Suprapubic skin (tissue), 4 donors: Measurements from ENCODE around the gene TMEM74B. TPM values are rescaled to one million over a fixed set of nuclear protein-coding genes. Genes with fewer than 3 reads are reported as not detected.

Source experiments
- DNase-seq, 2 donors: peaks; one replicate each; pipeline ENCODE4 v3.0.0-alpha.2; 2019; ENCODE audit warnings: low spot score in 2 of 2
- H3K27ac ChIP-seq: fragments of 200-600 bp; sonication (generic); one replicate; pipeline ENCODE4 v1.5.1; 2019
- H3K27me3 ChIP-seq: fragments of 200-600 bp; sonication (generic); one replicate; pipeline ENCODE4 v1.5.1; 2019
- H3K36me3 ChIP-seq: fragments of 200-600 bp; sonication (generic); one replicate; pipeline ENCODE4 v1.5.1; 2019
- H3K4me1 ChIP-seq: fragments of 200-600 bp; sonication (generic); one replicate; pipeline ENCODE4 v1.5.1; 2019
- H3K4me3 ChIP-seq: fragments of 200-600 bp; sonication (generic); one replicate; pipeline ENCODE4 v1.5.1; 2019; ENCODE audit warnings: mild to moderate bottlenecking
- H3K9me3 ChIP-seq: fragments of 200-600 bp; sonication (generic); one replicate; pipeline ENCODE4 v1.5.1; 2019
- CTCF ChIP-seq, 2 donors: fragments of 200-600 bp in 1 of 2; fragments of 450-650 bp in 1 of 2; sonication (generic) in 1 of 2; IDR thresholded peaks; one replicate each; pipeline ENCODE4 v1.5.1; 2016 to 2019; ENCODE audit warnings: antibody characterized with exemption in 2 of 2, mild to moderate bottlenecking in 1 of 2, moderate library complexity in 1 of 2
- EP300 ChIP-seq: sonication (generic); formaldehyde crosslinking; IDR thresholded peaks from one replicate; pipeline ENCODE4 v1.6.1; 2017; ENCODE audit warnings: antibody characterized with exemption
- POLR2A ChIP-seq, 2 donors: fragments of 450-650 bp; IDR thresholded peaks; one replicate each; pipeline ENCODE4 v1.6.1; 2017; ENCODE audit warnings: antibody characterized with exemption in 2 of 2, mild to moderate bottlenecking in 2 of 2, moderate library complexity in 2 of 2
- POLR2AphosphoS5 ChIP-seq, 3 donors: sonication (generic); formaldehyde crosslinking; IDR thresholded peaks; one replicate each; pipeline ENCODE4 v1.6.1; 2017; ENCODE audit warnings: antibody characterized with exemption in 3 of 3
- WGBS: methylation state at CpG from one replicate; pipeline ENCODE4 v1.1.5; 2018; 5-methylcytosine and 5-hydroxymethylcytosine counted together
- total RNA-seq, 4 donors: library from RNA; depleted of rRNA; stranded (reverse); fragments of >200 nt; gene quantifications; one replicate each; pipeline ENCODE4 v1.1.0, GENCODE V29; 2016

Gene TMEM74B
- 1 to 10 TPM; 1.9 to 9.6 (median 3.9) TPM for total RNA-seq

GRCh38 chr20:1184638-1185315, at the start of gene TMEM74B:
Gene TMEM74B (minus strand): TSS chr20:1184981. CDS start chr20:1183801, 1,180 bp downstream.
- no peak within 1 kb of the TSS for H3K27ac ChIP-seq
- peaks cover 25% of the 10 kb centered on the region for H3K27me3 ChIP-seq
- DNase-seq: no peak
- H3K36me3 ChIP-seq: peaks cover 8% of the 10 kb centered on the region
- no CpG with 5 or more reads among the region's 76 CpGs for WGBS
- peak within 1 kb of the TSS; percentile 60 for H3K4me3 ChIP-seq
- no peak for TF ChIP-seq POLR2AphosphoS5 (IDR thresholded peaks at IDR 0.05)
- TF ChIP-seq CTCF (IDR thresholded peaks at IDR 0.05): no peak
- TF ChIP-seq POLR2A (IDR thresholded peaks at IDR 0.05): no peak
- TF ChIP-seq EP300: no peak
- H3K9me3 ChIP-seq: no peaks in the 10 kb centered on the region
- H3K4me1 ChIP-seq: peaks cover 23% of the 10 kb centered on the region

- Histone ChIP-seq H3K36me3 (no peaks in the 10 kb centered on the region), H3K4me3 (no peak overlapping the region), H3K9me3 (no peaks in the 10 kb centered on the region), H3K27me3 (peaks cover 46% of the 10 kb centered on the region), H3K27ac (no peak overlapping the region), H3K4me1 (no peaks in the 10 kb centered on the region)
- no peak for DNase-seq
- no peak for TF ChIP-seq POLR2AphosphoS5 (IDR thresholded peaks at IDR 0.05)
- TF ChIP-seq EP300: no peak
- no peak for TF ChIP-seq CTCF (IDR thresholded peaks at IDR 0.05)
- no peak for TF ChIP-seq POLR2A (IDR thresholded peaks at IDR 0.05)
- 77% methylated on average over 3 of the region's 3 CpGs for WGBS
Observed at GRCh38 chr20:1232286-1233111, 47.7 kb upstream of the TMEM74B start.

GRCh38 chr20:1229541-1229940, 44.8 kb upstream of the TMEM74B start:
- Histone ChIP-seq H3K27ac (no peak overlapping the region), H3K27me3 (peaks cover 57% of the 10 kb centered on the region), H3K9me3 (no peaks in the 10 kb centered on the region), H3K36me3 (no peaks in the 10 kb centered on the region), H3K4me1 (peaks cover 18% of the 10 kb centered on the region), H3K4me3 (no peak overlapping the region)
- no peak for TF ChIP-seq CTCF (IDR thresholded peaks at IDR 0.05)
- TF ChIP-seq POLR2A (IDR thresholded peaks at IDR 0.05): no peak
- TF ChIP-seq POLR2AphosphoS5 (IDR thresholded peaks at IDR 0.05): no peak
- no peak for TF ChIP-seq EP300
- WGBS: 82% methylated on average over 3 of the region's 3 CpGs
- no peak for DNase-seq

GRCh38 chr20:1225783-1226654, 41.2 kb upstream of the TMEM74B start, which contains the start of gene RAD21L1:
Gene RAD21L1 (plus strand): TSS chr20:1226044. CDS start chr20:1228454, 2,410 bp downstream.
- Histone ChIP-seq H3K27me3 (peaks cover 48% of the 10 kb centered on the region), H3K27ac (no peak within 1 kb of the TSS)

More at GRCh38 chr20:1225783-1226654, 41.2 kb upstream of the TMEM74B start, which contains the start of gene RAD21L1:
- Histone ChIP-seq H3K9me3 (no peaks in the 10 kb centered on the region), H3K4me3 (peak within 1 kb of the TSS; percentile 74), H3K36me3 (no peaks in the 10 kb centered on the region), H3K4me1 (peaks cover 18% of the 10 kb centered on the region)
- TF ChIP-seq POLR2A (IDR thresholded peaks at IDR 0.05) (no peak), CTCF (IDR thresholded peaks at IDR 0.05) (no peak), POLR2AphosphoS5 (IDR thresholded peaks at IDR 0.05) (no peak), EP300 (no peak)
- WGBS: under 1% methylated on average over 24 of the region's 88 CpGs
- DNase-seq: peak; percentile 84 to 89
